SK-N-SH (cell line): ENCODE measurements around the gene IGF1R. TPM values are rescaled to one million over a fixed set of nuclear protein-coding genes. Genes with fewer than 3 reads are reported as not detected.

Experiments used
- CTCF ChIA-PET: fragments of 300-600, 350-600 bp; formaldehyde crosslinking; extraction: SDS; loops from one replicate; lab custom pipeline; 2021; lab: Yijun Ruan, JAX
- POLR2A ChIA-PET: fragments of 350-600 bp; sonication (Branson Sonifier 250); formaldehyde crosslinking; extraction: SDS; loops from one replicate; lab custom pipeline; 2020; ENCODE audit warnings: antibody characterized with exemption, inconsistent platforms; lab: Yijun Ruan, JAX
- DNase-seq: peaks from one replicate; pipeline ENCODE4 v3.0.0; 2012
- H2AFZ ChIP-seq: fragments of 200-600 bp; sonication (generic); 2 replicates; pipeline ENCODE4 v1.8.1; 2016; ENCODE audit warnings: antibody characterized with exemption, mild to moderate bottlenecking, low read depth
- H3F3A ChIP-seq: fragments of 200-600 bp; sonication (generic); replicated peaks from 2 replicates; pipeline ENCODE3; 2016; ENCODE audit warnings: antibody characterized with exemption, mild to moderate bottlenecking; ENCODE audit not compliant: insufficient read depth
- H3K27ac ChIP-seq, 2 experiments: fragments of 200-500 bp in 1 of 2; fragments of 200-600 bp in 1 of 2; sonication (Bioruptor generic) in 1 of 2; sonication (generic), shearing (Covaris generic) in 1 of 2; 2 replicates each; pipeline versions ENCODE4 v1.5.1 to v1.6.1; 2014 to 2016; ENCODE audit warnings: low read depth in 2 of 2, inconsistent platforms in 1 of 2, low read length in 1 of 2, mild to moderate bottlenecking in 1 of 2, mixed read lengths in 1 of 2
- H3K27me3 ChIP-seq: fragments of 200-600 bp; sonication (generic), shearing (Covaris generic); 2 replicates; pipeline ENCODE4 v1.6.1; 2016; ENCODE audit warnings: mixed run types; ENCODE audit not compliant: insufficient read depth
- H3K36me3 ChIP-seq, 2 experiments: fragments of 200-500 bp in 1 of 2; fragments of 200-600 bp in 1 of 2; sonication (Bioruptor generic) in 1 of 2; sonication (generic) in 1 of 2; replicated peaks in 1 of 2; 2 replicates each; pipeline versions ENCODE3 to v1.5.1; 2014 to 2016; ENCODE audit warnings: low read length in 1 of 2, mild to moderate bottlenecking in 1 of 2; ENCODE audit not compliant: insufficient read depth in 2 of 2, control insufficient read depth in 1 of 2
- H3K4me1 ChIP-seq, 2 experiments: fragments of 200-500 bp in 1 of 2; fragments of 200-600 bp in 1 of 2; sonication (Bioruptor generic) in 1 of 2; sonication (generic), shearing (Covaris generic) in 1 of 2; 2 replicates each; pipeline versions ENCODE4 v1.5.1 to v1.6.1; 2014 to 2016; ENCODE audit warnings: low read depth in 1 of 2, low read length in 1 of 2, mixed run types in 1 of 2; ENCODE audit not compliant: insufficient read depth in 2 of 2, control insufficient read depth in 1 of 2
- H3K4me2 ChIP-seq: fragments of 200-600 bp; sonication (generic), shearing (Covaris generic); 2 replicates; pipeline ENCODE4 v1.6.1; 2017; ENCODE audit warnings: mixed run types
- H3K4me3 ChIP-seq, 2 experiments: fragments of 200-500 bp in 1 of 2; fragments of 200-600 bp in 1 of 2; sonication (Bioruptor generic) in 1 of 2; sonication (generic), shearing (Covaris generic) in 1 of 2; 2 replicates each; pipeline versions ENCODE4 v1.5.1 to v1.8.1; 2014 to 2016; ENCODE audit warnings: low read depth in 2 of 2, inconsistent platforms in 1 of 2, low read length in 1 of 2, mild to moderate bottlenecking in 1 of 2, mixed read lengths in 1 of 2, moderate library complexity in 1 of 2
- H3K79me2 ChIP-seq: fragments of 200-600 bp; sonication (generic); 2 replicates; pipeline ENCODE4 v1.8.1; 2017; ENCODE audit warnings: mild to moderate bottlenecking; ENCODE audit not compliant: insufficient read depth
- H3K9ac ChIP-seq: fragments of 200-600 bp; sonication (generic); 2 replicates; pipeline ENCODE4 v1.6.1; 2017; ENCODE audit warnings: mixed run types
- H3K9me2 ChIP-seq: fragments of 200-600 bp; sonication (generic); 2 replicates; pipeline ENCODE4 v1.6.1; 2017; ENCODE audit warnings: mixed run types
- H3K9me3 ChIP-seq: fragments of 200-600 bp; sonication (generic); 2 replicates; pipeline ENCODE4 v1.6.1; 2017; ENCODE audit warnings: mixed run types, mild to moderate bottlenecking, moderate library complexity
- H4K20me1 ChIP-seq: fragments of 200-600 bp; sonication (generic); 2 replicates; pipeline ENCODE4 v1.6.1; 2017; ENCODE audit warnings: mild to moderate bottlenecking, mixed run types; ENCODE audit not compliant: insufficient read depth
- ELF1 ChIP-seq: IDR thresholded peaks from 2 replicates; pipeline ENCODE4 v1.4.0; 2012
- FOSL2 ChIP-seq: IDR thresholded peaks from 2 replicates; pipeline ENCODE4 v1.4.0; 2012; ENCODE audit warnings: low read depth, mild to moderate bottlenecking, moderate library complexity, borderline replicate concordance
- FOXM1 ChIP-seq: IDR thresholded peaks from 2 replicates; pipeline ENCODE4 v1.4.0; 2012; ENCODE audit warnings: low read depth, mild to moderate bottlenecking
- RFX5 ChIP-seq: IDR thresholded peaks from 2 replicates; pipeline ENCODE4 v1.6.1; 2012; ENCODE audit warnings: mild to moderate bottlenecking, improper control_type of control experiment, low read length
- WGBS: methylation state at CpG from one replicate; pipeline ENCODE4 v1.1.6; 2017; ENCODE audit warnings: low lambda C conversion rate; 5-methylcytosine and 5-hydroxymethylcytosine counted together
- polyA plus RNA-seq, 3 experiments: library from polyadenylated mRNA; depleted of rRNA; stranded (reverse); fragments of >200 nt; gene quantifications; 2 replicates each; pipeline ENCODE4 v1.2.3, GENCODE V29; 2012

The IGF1R gene
- polyA plus RNA-seq, 1 of the 3 experiments (the other 2 are of a cell fraction): 9.5 TPM

DNA sequence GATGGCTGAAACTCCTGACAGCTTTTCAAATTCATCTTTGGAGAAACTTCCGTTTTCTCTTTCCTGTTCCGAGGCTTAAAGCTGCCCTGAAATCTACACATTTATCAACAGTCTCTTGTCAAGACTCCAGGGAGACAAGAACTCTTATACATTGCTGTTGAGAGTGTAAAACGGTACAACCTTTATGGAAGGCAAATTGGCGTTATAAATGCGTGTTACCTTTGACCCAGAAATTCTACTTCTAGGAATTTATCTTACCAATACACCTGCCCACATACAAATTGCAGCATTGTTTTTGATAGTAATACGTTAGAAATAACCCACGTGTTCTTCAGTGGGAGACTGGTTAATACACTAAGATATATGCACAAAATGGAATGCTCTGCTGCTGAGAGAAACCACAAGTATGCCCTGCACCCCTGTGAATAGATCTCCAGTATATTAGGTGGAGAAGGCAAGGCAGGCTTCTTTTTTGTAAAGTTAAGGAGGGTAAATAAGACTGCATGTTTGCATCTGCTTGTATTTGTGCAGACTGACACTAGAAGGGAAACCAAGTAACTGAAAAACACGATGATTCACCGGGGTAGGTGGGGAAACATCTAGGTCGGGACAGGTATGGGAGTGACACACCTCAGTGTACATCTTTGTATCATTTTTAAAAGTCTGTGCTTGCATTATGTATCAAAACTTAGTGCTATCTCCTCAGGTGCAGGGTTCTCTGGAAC lies 97.5 kb downstream of the IGF1R start:
- H2AFZ ChIP-seq: no peak overlapping the region
- no peak overlapping the region for H3K27ac ChIP-seq
- no peak overlapping the region for H3K9ac ChIP-seq
- no peaks in the 10 kb centered on the region for H3K36me3 ChIP-seq
- no peaks in the 10 kb centered on the region for H3K27me3 ChIP-seq
- ChIA-PET POLR2A (no interaction called here), CTCF (interaction anchor here (1.2 kb wide), 1 partner anchor 34 kb away, joined by 4 read pairs; no protein-coding TSS in a partner anchor)
- H3K9me3 ChIP-seq: no peaks in the 10 kb centered on the region
- H3K4me2 ChIP-seq: no peak overlapping the region
- no peak overlapping the region for H3K4me3 ChIP-seq
- peaks cover 87% of the 10 kb centered on the region for H3K79me2 ChIP-seq
- no peak for DNase-seq
- TF ChIP-seq RFX5: no peak
- TF ChIP-seq, all 33 proteins: peak for 0
- H4K20me1 ChIP-seq: peaks cover 17% of the 10 kb centered on the region; the same call in 1 of the 2 replicates
- no peaks in the 10 kb centered on the region for H3K9me2 ChIP-seq
- WGBS: 83% methylated on average over 10 of the region's 10 CpGs
- H3F3A ChIP-seq: peaks cover 6% of the 10 kb centered on the region
- H3K4me1 ChIP-seq: peaks cover 9 to 17% of the 10 kb centered on the region in 2 experiments; a peak in 1 of 4 replicates

DNA sequence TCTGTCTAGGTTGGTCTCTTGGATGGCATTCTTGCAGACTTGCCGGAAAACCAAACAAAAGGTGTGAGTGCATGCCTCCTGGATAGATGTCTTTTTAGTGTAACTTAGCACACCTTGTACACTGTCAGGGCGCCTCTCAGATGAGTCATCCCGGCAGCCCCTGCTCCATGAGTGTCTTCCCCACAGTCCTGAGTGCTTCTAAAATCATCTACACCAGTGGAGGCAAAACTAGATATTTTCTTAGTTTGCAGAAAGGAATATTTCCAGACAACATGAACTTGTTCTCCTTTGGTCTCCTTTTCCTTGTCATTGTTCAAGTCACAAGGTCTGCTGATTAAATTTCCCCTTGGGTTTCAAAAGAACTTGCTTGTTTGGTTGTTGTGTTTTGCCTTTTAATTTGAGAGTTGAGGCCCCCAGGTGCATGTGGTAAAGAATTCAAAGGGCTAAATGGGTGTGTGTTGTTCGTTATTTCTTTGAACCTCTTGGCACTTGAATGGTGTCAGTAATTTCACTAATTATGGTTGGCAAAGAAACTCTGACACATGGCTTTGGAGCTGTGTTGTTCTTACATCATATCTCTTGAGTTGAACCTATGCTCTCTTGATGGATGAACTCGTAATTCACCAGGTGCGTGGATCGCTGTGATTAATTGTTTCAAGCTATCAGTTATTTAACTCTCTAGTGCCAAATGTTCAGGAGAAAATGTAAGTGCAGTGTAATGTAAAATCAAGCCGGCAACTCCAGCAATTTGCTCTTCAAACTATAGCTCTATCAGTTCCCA lies 98.2 kb downstream of the IGF1R start:
- 98% methylated on average over 8 of the region's 8 CpGs for whole genome bisulfite sequencing
- no peak for DNase-seq
- Histone ChIP-seq H4K20me1 (peaks cover 17% of the 10 kb centered on the region; the same call in 1 of the 2 replicates), H3K4me2 (no peak overlapping the region), H3K36me3 (no peaks in the 10 kb centered on the region), H3K79me2 (peaks cover 87% of the 10 kb centered on the region), H3K4me3 (no peak overlapping the region), H3K9me2 (no peaks in the 10 kb centered on the region), H3K4me1 (peaks cover 9 to 17% of the 10 kb centered on the region in 2 experiments; a peak in 1 of 4 replicates), H3K27ac (no peak overlapping the region), H3K9me3 (no peaks in the 10 kb centered on the region), H3F3A (peaks cover 6% of the 10 kb centered on the region), H2AFZ (no peak overlapping the region), H3K9ac (no peak overlapping the region), H3K27me3 (no peaks in the 10 kb centered on the region)
- CTCF ChIA-PET: no interaction called here
- POLR2A ChIA-PET: no interaction called here
- no peak for TF ChIP-seq ELF1

DNA sequence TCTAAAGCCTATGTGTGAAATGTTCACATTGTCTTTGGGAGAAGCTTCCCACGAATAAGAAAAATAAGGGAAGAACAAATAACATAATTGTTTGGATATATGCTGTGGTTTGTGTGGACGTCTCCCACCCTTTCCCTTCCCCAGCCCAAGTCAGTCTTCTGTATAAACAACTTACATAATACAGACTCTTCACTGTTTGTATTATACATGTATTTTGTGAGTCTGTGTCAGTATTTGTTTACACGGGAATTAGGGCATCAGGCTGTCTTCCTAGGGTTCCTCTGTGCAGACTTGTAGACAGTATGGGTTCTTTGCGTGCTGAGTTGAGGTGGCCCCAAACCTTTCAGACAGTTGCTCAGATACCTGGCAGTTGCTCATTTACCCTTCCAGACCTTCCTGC lies 103.4 kb downstream of the IGF1R start:
- Histone ChIP-seq H3K4me2 (no peak overlapping the region), H3K9me3 (no peaks in the 10 kb centered on the region), H3K27me3 (no peaks in the 10 kb centered on the region), H3K79me2 (peaks cover 91% of the 10 kb centered on the region), H3K4me1 (peaks cover 7 to 11% of the 10 kb centered on the region in 2 experiments; a peak in 3 of 4 replicates), H3F3A (peaks cover 11% of the 10 kb centered on the region), H3K4me3 (no peak overlapping the region), H2AFZ (no peak overlapping the region), H3K9ac (no peak overlapping the region), H3K27ac (no peak overlapping the region), H3K9me2 (no peaks in the 10 kb centered on the region), H4K20me1 (no peaks in the 10 kb centered on the region; the same call in 1 of the 2 replicates), H3K36me3 (no peaks in the 10 kb centered on the region)
- TF ChIP-seq FOXM1: no peak
- no peak for TF ChIP-seq FOSL2
- POLR2A ChIA-PET: interaction anchor here (0.6 kb wide), 1 partner anchor 8 kb away, joined by 3 read pairs; no protein-coding TSS in a partner anchor
- 75% methylated on average over 4 of the region's 4 CpGs for WGBS
- DNase-seq: no peak
- CTCF ChIA-PET: interaction anchor here (2.4 kb wide), 1 partner anchor 28 kb away, joined by 9 read pairs; no protein-coding TSS in a partner anchor
